ENCODE results near the gene CAPN10.

GRCh38 chr2:240593026-240593702 lies 6.6 kb downstream of the CAPN10 start:
- no peak for TF ChIP-seq POLR2A (IDR thresholded peaks at IDR 0.05)
- no peak for TF ChIP-seq CTCF (IDR thresholded peaks at IDR 0.05)

All from ovary (tissue), 3 donors.